ENCODE measurements around the gene PTPRN2.

Gene PTPRN2

DNA sequence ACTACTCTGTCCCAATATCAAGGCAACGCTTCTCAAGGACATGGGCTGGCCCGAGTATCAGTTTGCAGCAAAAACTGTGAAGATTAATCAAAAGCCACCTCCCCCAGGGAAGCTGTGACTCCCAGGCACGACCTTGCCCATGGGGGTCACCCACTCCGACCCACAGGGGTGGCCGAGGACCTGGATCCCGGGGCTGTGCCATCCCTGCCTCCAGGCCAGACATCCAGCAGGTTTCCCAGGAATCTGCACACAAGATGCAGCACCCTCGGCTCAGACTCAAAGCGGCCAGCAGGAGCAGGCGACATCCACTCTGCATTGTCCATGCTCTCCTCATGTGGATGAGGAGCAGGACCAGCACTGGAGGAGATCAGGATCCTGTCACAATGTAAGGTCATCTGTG lies 39.8 kb downstream of the PTPRN2 start:
- no peaks in the 10 kb centered on the region for H3K9me3 ChIP-seq (ENCODE audit: low read length)
- no peak overlapping the region for H3K27ac ChIP-seq (ENCODE audit: low read depth, low read length)
- H3K36me3 ChIP-seq (ENCODE audit: insufficient read depth, low read length) = no peaks in the 10 kb centered on the region
- H3K4me1 ChIP-seq (ENCODE audit: insufficient read depth, low read length) = peaks cover 5% of the 10 kb centered on the region
- H3K27me3 ChIP-seq (ENCODE audit: control insufficient read depth in 1 of 2, insufficient read depth in 2 of 2, low read length in 2 of 2) = no peaks in the 10 kb centered on the region
- H3K4me3 ChIP-seq (ENCODE audit: low read depth in 1 of 2, low read length in 2 of 2) = no peak overlapping the region
- no peak overlapping the region for H3K9ac ChIP-seq (ENCODE audit: low read length)

DNA sequence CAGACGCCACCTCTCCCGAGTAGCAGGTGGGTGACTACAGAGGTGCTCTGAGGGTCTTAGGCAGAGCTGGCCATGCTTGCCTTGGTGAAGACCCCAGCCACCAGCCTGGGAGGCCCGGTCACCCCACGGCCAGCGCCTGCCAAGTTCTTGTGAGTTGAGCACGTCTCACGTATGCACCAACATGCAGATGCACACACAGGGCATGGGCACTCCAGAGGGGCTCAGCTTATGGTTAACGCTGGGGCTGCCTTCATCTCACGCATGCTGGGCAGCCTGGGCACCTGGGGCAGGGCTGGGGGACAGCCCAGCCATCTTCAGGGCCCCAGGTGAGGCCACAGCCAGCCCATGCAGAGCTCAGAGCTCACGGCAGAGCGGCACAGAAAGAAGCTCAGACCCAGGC lies 41.0 kb downstream of the PTPRN2 start:
- Histone ChIP-seq H3K9ac (ENCODE audit: low read length) (no peak overlapping the region), H3K27ac (ENCODE audit: low read depth, low read length) (no peak overlapping the region), H3K36me3 (ENCODE audit: insufficient read depth, low read length) (no peaks in the 10 kb centered on the region), H3K27me3 (ENCODE audit: control insufficient read depth in 1 of 2, insufficient read depth in 2 of 2, low read length in 2 of 2) (no peaks in the 10 kb centered on the region), H3K4me3 (ENCODE audit: low read depth in 1 of 2, low read length in 2 of 2) (no peak overlapping the region), H3K4me1 (ENCODE audit: insufficient read depth, low read length) (peaks cover 5% of the 10 kb centered on the region), H3K9me3 (ENCODE audit: low read length) (no peaks in the 10 kb centered on the region)

DNA sequence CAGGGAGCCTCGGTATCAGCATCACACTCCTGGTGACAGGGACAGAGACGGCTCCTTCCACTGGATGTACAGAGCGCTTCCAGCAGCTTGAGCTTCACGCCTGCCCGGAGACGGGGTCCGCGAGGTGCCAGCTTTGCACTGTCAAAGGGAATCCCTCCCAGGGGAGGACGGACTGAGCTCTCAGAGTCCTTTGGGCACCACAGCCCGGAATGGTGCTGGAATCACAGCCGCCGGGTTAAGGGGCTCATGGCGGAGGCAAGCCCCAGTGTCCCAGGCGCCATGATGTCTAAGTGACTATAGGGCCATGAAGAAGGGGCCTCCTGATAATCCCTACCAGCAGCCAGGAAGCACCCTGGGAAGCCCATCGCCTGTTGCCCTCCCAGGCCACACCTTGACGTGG lies 41.4 kb downstream of the PTPRN2 start:
- Histone ChIP-seq H3K36me3 (ENCODE audit: insufficient read depth, low read length) (no peaks in the 10 kb centered on the region), H3K27ac (ENCODE audit: low read depth, low read length) (no peak overlapping the region)

GRCh38 chr7:158544708-158545107 lies 42.9 kb downstream of the PTPRN2 start:
- H3K27ac ChIP-seq (ENCODE audit: low read depth, low read length) = no peak overlapping the region
- H3K4me1 ChIP-seq (ENCODE audit: insufficient read depth, low read length) = peaks cover 4% of the 10 kb centered on the region
- H3K36me3 ChIP-seq (ENCODE audit: insufficient read depth, low read length) = no peaks in the 10 kb centered on the region
- no peak overlapping the region for H3K4me3 ChIP-seq (ENCODE audit: low read depth in 1 of 2, low read length in 2 of 2)
- no peak overlapping the region for H3K9ac ChIP-seq (ENCODE audit: low read length)
- no peaks in the 10 kb centered on the region for H3K9me3 ChIP-seq (ENCODE audit: low read length)
- no peaks in the 10 kb centered on the region for H3K27me3 ChIP-seq (ENCODE audit: control insufficient read depth in 1 of 2, insufficient read depth in 2 of 2, low read length in 2 of 2)

More for the DNA sequence above, 41.4 kb downstream of the PTPRN2 start:
- Histone ChIP-seq H3K27me3 (ENCODE audit: control insufficient read depth in 1 of 2, insufficient read depth in 2 of 2, low read length in 2 of 2) (no peaks in the 10 kb centered on the region), H3K4me3 (ENCODE audit: low read depth in 1 of 2, low read length in 2 of 2) (no peak overlapping the region), H3K9me3 (ENCODE audit: low read length) (no peaks in the 10 kb centered on the region), H3K4me1 (ENCODE audit: insufficient read depth, low read length) (peaks cover 5% of the 10 kb centered on the region), H3K9ac (ENCODE audit: low read length) (no peak overlapping the region)

DNA sequence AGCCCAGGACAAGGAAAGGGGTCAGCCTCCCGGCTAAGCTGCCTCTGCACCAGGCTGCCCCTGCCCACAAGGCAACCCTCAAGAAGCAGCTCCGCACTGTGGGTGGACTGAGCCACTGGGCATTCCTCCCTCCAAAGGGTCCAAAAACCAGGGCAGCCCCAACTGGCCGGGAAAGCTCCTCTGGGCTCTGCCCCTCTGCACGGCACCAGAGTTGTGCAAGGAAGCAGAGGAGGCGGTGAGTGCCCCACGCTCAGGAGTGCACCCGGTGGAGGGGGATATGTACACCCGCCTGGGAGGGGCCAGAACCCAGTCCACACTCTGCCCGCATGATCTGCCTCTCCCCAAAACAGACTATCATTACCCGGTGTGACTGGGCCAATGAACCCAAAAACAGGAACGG lies 43.8 kb downstream of the PTPRN2 start:
- Histone ChIP-seq H3K4me3 (ENCODE audit: low read depth in 1 of 2, low read length in 2 of 2) (no peak overlapping the region), H3K9me3 (ENCODE audit: low read length) (no peaks in the 10 kb centered on the region), H3K27me3 (ENCODE audit: control insufficient read depth in 1 of 2, insufficient read depth in 2 of 2, low read length in 2 of 2) (no peaks in the 10 kb centered on the region), H3K4me1 (ENCODE audit: insufficient read depth, low read length) (no peaks in the 10 kb centered on the region), H3K9ac (ENCODE audit: low read length) (no peak overlapping the region), H3K27ac (ENCODE audit: low read depth, low read length) (no peak overlapping the region), H3K36me3 (ENCODE audit: insufficient read depth, low read length) (no peaks in the 10 kb centered on the region)

DNA sequence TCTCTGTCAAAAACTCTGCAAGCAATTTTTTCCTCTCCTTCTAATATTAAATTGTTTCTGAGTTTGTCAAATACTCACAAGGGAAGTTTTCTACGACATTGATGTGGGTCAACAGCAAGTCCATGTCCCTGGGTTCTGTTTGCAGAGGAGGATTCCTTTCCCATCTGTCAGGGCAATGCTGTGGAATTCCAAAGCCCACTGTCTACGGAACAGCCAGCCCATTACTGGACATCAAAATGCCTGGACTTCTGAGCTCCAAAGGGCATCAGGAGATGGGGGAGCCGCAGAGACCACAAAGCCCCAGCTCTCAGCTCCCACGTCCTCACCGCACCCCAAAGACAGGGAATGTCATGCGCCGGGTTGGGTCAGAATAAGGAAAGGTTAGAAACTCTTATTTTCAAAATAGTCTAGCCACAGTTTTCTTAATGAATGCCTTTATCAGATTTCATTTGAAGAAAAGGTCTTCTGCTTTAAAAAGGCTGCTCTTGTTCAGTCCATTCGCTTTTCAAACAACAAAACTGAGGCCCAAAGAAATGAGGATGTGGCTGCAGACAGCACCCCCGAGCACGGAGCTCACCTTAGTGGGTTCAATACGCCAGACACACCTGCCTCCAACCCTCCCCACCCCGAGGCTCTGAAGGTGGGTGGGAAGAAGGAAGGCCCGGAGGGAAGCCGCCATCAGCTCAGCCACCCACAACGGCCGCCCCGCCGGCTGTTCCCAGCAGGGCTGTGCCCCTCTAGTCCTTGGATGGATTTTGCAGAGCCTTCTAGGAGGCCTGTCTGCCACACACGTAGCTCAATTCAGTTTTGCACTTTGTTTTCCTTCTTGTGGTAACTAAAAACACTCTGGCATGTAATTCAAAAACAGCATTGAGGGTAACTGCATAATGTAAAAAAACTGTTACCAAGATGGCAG lies 44.7 kb downstream of the PTPRN2 start:
- H3K36me3 ChIP-seq (ENCODE audit: insufficient read depth, low read length) = no peaks in the 10 kb centered on the region
- no peaks in the 10 kb centered on the region for H3K27me3 ChIP-seq (ENCODE audit: control insufficient read depth in 1 of 2, insufficient read depth in 2 of 2, low read length in 2 of 2)
- H3K4me3 ChIP-seq (ENCODE audit: low read depth in 1 of 2, low read length in 2 of 2) = no peak overlapping the region
- H3K27ac ChIP-seq (ENCODE audit: low read depth, low read length) = no peak overlapping the region
- no peaks in the 10 kb centered on the region for H3K9me3 ChIP-seq (ENCODE audit: low read length)
- no peaks in the 10 kb centered on the region for H3K4me1 ChIP-seq (ENCODE audit: insufficient read depth, low read length)
- H3K9ac ChIP-seq (ENCODE audit: low read length) = no peak overlapping the region

GRCh38 chr7:158541346-158542010 lies 46.1 kb downstream of the PTPRN2 start:
- Histone ChIP-seq H3K9me3 (ENCODE audit: low read length) (no peaks in the 10 kb centered on the region), H3K9ac (ENCODE audit: low read length) (no peak overlapping the region), H3K36me3 (ENCODE audit: insufficient read depth, low read length) (no peaks in the 10 kb centered on the region), H3K4me3 (ENCODE audit: low read depth in 1 of 2, low read length in 2 of 2) (no peak overlapping the region), H3K4me1 (ENCODE audit: insufficient read depth, low read length) (no peaks in the 10 kb centered on the region), H3K27me3 (ENCODE audit: control insufficient read depth in 1 of 2, insufficient read depth in 2 of 2, low read length in 2 of 2) (no peaks in the 10 kb centered on the region), H3K27ac (ENCODE audit: low read depth, low read length) (no peak overlapping the region)

DNA sequence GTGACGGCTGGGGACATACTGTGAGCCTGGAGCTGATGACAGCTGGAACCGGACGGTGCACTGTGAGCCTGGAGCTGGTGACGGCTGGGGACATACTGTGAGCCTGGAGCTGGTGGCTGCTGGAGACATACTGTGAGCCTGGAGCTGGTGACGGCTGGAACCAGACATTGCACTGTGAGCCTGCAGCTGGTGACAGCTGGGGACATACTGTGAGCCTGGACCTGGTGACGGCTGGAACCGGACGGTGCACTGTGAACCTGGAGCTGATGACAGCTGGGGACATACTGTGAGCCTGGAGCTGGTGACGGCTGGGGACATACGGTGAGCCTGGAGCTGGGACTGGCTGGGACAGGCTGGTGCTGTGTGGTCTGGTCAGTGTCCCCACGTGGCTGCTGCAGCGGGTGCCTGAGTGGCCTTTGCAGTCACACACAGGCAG lies 47.9 kb downstream of the PTPRN2 start:
- no peak overlapping the region for H3K4me3 ChIP-seq (ENCODE audit: low read depth in 1 of 2, low read length in 2 of 2)
- no peak overlapping the region for H3K9ac ChIP-seq (ENCODE audit: low read length)
- H3K9me3 ChIP-seq (ENCODE audit: low read length) = no peaks in the 10 kb centered on the region
- H3K36me3 ChIP-seq (ENCODE audit: insufficient read depth, low read length) = no peaks in the 10 kb centered on the region
- H3K27ac ChIP-seq (ENCODE audit: low read depth, low read length) = no peak overlapping the region
- no peaks in the 10 kb centered on the region for H3K27me3 ChIP-seq (ENCODE audit: control insufficient read depth in 1 of 2, insufficient read depth in 2 of 2, low read length in 2 of 2)
- no peaks in the 10 kb centered on the region for H3K4me1 ChIP-seq (ENCODE audit: insufficient read depth, low read length)

DNA sequence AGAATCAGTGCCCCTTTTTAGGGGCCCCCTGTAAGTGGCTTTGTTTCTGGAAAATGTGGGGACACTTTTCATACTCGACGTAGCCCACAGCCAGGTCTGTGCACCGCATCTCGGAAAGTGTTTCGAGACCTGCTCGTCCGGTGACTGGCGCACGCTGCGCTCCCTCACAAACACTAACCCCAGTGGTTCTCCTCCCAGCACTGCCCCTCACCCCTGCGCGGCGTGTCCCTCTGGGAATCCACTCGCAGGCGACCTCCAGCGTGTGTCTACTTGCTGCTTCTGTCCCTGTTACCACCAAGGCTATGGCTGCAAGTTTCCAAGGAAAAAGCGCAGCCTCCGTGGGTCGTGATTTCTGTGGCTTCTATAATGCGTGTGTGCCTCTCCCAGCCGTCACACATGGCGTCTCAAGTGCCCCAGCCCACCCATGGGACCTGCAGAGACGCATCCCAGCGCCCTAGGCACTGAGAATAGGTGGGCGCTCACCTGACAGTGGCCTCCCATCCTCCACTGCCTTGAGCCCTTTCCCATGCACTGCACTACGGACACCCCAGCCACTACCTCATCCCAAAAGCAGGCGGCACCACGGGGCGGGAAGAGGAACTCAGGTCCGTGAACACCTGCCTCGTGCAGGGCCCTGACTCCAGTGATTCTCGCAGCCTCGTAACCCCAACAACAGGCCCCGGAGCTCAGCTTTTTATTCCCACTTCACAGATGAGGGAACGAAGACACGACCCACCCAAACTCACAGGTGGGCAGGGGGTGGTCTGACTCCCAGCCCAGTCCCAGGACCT lies 49.3 kb downstream of the PTPRN2 start:
- H3K9me3 ChIP-seq (ENCODE audit: low read length) = no peaks in the 10 kb centered on the region

DNA sequence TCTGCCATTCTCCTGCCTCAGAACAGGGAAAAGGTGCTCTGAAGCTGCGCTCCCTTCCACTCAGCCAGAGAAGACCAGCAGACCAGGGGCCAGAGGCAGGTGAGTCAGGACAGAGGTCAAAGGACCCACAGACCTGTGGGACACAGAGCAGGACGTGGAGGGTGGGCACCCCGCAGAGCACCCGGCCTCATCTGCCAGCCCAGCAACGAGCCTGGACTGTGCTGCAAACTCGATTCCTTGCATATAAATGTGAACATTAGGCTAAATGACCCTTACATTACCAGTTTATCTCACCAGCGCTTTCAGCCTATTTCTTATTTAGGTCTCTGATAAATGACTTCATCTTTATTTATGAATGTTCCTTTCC lies 50.1 kb downstream of the PTPRN2 start:
- Histone ChIP-seq H3K9ac (ENCODE audit: low read length) (no peak overlapping the region), H3K27me3 (ENCODE audit: control insufficient read depth in 1 of 2, insufficient read depth in 2 of 2, low read length in 2 of 2) (no peaks in the 10 kb centered on the region), H3K27ac (ENCODE audit: low read depth, low read length) (no peak overlapping the region), H3K36me3 (ENCODE audit: insufficient read depth, low read length) (no peaks in the 10 kb centered on the region), H3K9me3 (ENCODE audit: low read length) (no peaks in the 10 kb centered on the region), H3K4me1 (ENCODE audit: insufficient read depth, low read length) (no peaks in the 10 kb centered on the region), H3K4me3 (ENCODE audit: low read depth in 1 of 2, low read length in 2 of 2) (no peak overlapping the region)

More for the DNA sequence above, 49.3 kb downstream of the PTPRN2 start:
- H3K27me3 ChIP-seq (ENCODE audit: control insufficient read depth in 1 of 2, insufficient read depth in 2 of 2, low read length in 2 of 2) = no peaks in the 10 kb centered on the region
- H3K9ac ChIP-seq (ENCODE audit: low read length) = no peak overlapping the region
- H3K36me3 ChIP-seq (ENCODE audit: insufficient read depth, low read length) = no peaks in the 10 kb centered on the region
- H3K4me1 ChIP-seq (ENCODE audit: insufficient read depth, low read length) = no peaks in the 10 kb centered on the region
- H3K4me3 ChIP-seq (ENCODE audit: low read depth in 1 of 2, low read length in 2 of 2) = no peak overlapping the region
- no peak overlapping the region for H3K27ac ChIP-seq (ENCODE audit: low read depth, low read length)

GRCh38 chr7:158536871-158537515 lies 50.6 kb downstream of the PTPRN2 start:
- no peaks in the 10 kb centered on the region for H3K4me1 ChIP-seq (ENCODE audit: insufficient read depth, low read length)
- H3K4me3 ChIP-seq (ENCODE audit: low read depth in 1 of 2, low read length in 2 of 2) = no peak overlapping the region
- no peak overlapping the region for H3K27ac ChIP-seq (ENCODE audit: low read depth, low read length)
- H3K27me3 ChIP-seq (ENCODE audit: control insufficient read depth in 1 of 2, insufficient read depth in 2 of 2, low read length in 2 of 2) = no peaks in the 10 kb centered on the region
- H3K36me3 ChIP-seq (ENCODE audit: insufficient read depth, low read length) = no peaks in the 10 kb centered on the region
- H3K9ac ChIP-seq (ENCODE audit: low read length) = no peak overlapping the region
- H3K9me3 ChIP-seq (ENCODE audit: low read length) = no peaks in the 10 kb centered on the region

All from muscle layer of colon (tissue), 2 donors.